Endothelial cell of umbilical vein (primary cell): ENCODE data around the gene PPFIBP2. TPM values are rescaled to one million over a fixed set of nuclear protein-coding genes. Genes with fewer than 3 reads are reported as not detected.

ENCODE experiments used
- BruUV-seq: library from RNA; stranded (reverse); fragments of 400-500 nt; replicated peaks from 2 replicates; lab custom pipeline; 2021; lab: Mats Ljungman, UMichigan
- CTCF ChIA-PET: fragments of 300-600, 350-600 bp; sonication (Branson Sonifier 250); formaldehyde crosslinking; loops from one replicate; lab custom pipeline; 2021; ENCODE audit warnings: antibody characterized with exemption, inconsistent platforms; lab: Charles Lee
- POLR2A ChIA-PET: fragments of 300-600, 350-600 bp; sonication (Branson Sonifier 250); formaldehyde crosslinking; loops from one replicate; lab custom pipeline; 2021; ENCODE audit warnings: antibody characterized with exemption, inconsistent platforms; lab: Charles Lee
- DNase-seq: peaks from one replicate; pipeline ENCODE4 v3.0.0-alpha.2; 2011; ENCODE audit warnings: low read depth, low spot score
- FAIRE-seq: peaks from 2 replicates; lab custom pipeline; 2011; peaks lifted over from hg19 to GRCh38; lab: Jason Lieb, UNC
- H2AFZ ChIP-seq: 2 replicates; pipeline ENCODE4 v1.6.0; 2012; ENCODE audit warnings: low read depth, low read length, control low read depth, inconsistent platforms
- H3K27ac ChIP-seq: 2 replicates; pipeline ENCODE4 v1.5.1; 2011; ENCODE audit warnings: low read depth, mild to moderate bottlenecking, control low read depth, low read length, moderate library complexity; ENCODE audit not compliant: insufficient read depth
- H3K27me3 ChIP-seq, 2 experiments: 2 replicates each; pipeline versions ENCODE4 v1.6.0 to v1.6.1; 2011; ENCODE audit warnings: low read length in 2 of 2, mixed read lengths in 1 of 2; ENCODE audit not compliant: control insufficient read depth in 2 of 2, insufficient read depth in 2 of 2
- H3K36me3 ChIP-seq, 2 experiments: 2 replicates in 1 of 2; 3 replicates in 1 of 2; pipeline ENCODE4 v1.5.1; 2011; ENCODE audit warnings: low read length in 2 of 2, mild to moderate bottlenecking in 1 of 2, moderate library complexity in 1 of 2; ENCODE audit not compliant: control insufficient read depth in 2 of 2, insufficient read depth in 2 of 2; ENCODE audit errors: extremely low read depth in 1 of 2
- H3K4me1 ChIP-seq: 3 replicates; pipeline ENCODE4 v1.5.1; 2011; ENCODE audit warnings: mild to moderate bottlenecking, low read length; ENCODE audit not compliant: control insufficient read depth, insufficient read depth; ENCODE audit errors: extremely low read depth
- H3K4me2 ChIP-seq: 2 replicates; pipeline ENCODE4 v1.6.1; 2011; ENCODE audit warnings: low read length, control low read depth, mixed read lengths; ENCODE audit not compliant: insufficient read depth
- H3K4me3 ChIP-seq, 3 experiments: fragments of 200-600 bp in 1 of 3; sonication (generic), shearing (Covaris generic) in 1 of 3; replicated peaks in 1 of 3; 2 replicates each; pipeline ENCODE4 v1.5.1; 2011 to 2016; ENCODE audit warnings: control low read depth in 3 of 3, low read length in 3 of 3, mild to moderate bottlenecking in 2 of 3, inconsistent platforms in 1 of 3, low read depth in 1 of 3, moderate library complexity in 1 of 3; ENCODE audit not compliant: insufficient read depth in 1 of 3
- H3K79me2 ChIP-seq: 2 replicates; pipeline ENCODE4 v1.6.0; 2012; ENCODE audit warnings: low read length, inconsistent platforms; ENCODE audit not compliant: control insufficient read depth, insufficient read depth
- H3K9ac ChIP-seq: replicated peaks from 2 replicates; pipeline ENCODE3; 2011; ENCODE audit warnings: low read length, control low read depth; ENCODE audit not compliant: insufficient read depth; ENCODE audit errors: extremely low read depth
- H3K9me1 ChIP-seq: replicated peaks from 3 replicates; pipeline ENCODE4 v1.6.0; 2011; ENCODE audit warnings: mild to moderate bottlenecking, low read length; ENCODE audit not compliant: control insufficient read depth, insufficient read depth; ENCODE audit errors: extremely low read depth
- H3K9me3 ChIP-seq: replicated peaks from 2 replicates; pipeline ENCODE4 v1.5.1; 2012; ENCODE audit warnings: low read length, inconsistent platforms; ENCODE audit not compliant: control insufficient read depth, insufficient read depth
- H4K20me1 ChIP-seq: replicated peaks from 2 replicates; pipeline ENCODE3; 2011; ENCODE audit warnings: mild to moderate bottlenecking, low read length; ENCODE audit not compliant: control insufficient read depth, insufficient read depth; ENCODE audit errors: extremely low read depth
- CTCF ChIP-seq, 2 donors: IDR thresholded peaks; 1 replicate in 1 of 2; 2 replicates in 1 of 2; pipeline ENCODE4 v1.5.1; 2011; ENCODE audit warnings: low read length in 2 of 2, mild to moderate bottlenecking in 2 of 2, moderate library complexity in 2 of 2, control low read depth in 1 of 2, inconsistent platforms in 1 of 2, low read depth in 1 of 2; ENCODE audit not compliant: insufficient read depth in 1 of 2; ENCODE audit errors: extremely low read depth in 1 of 2
- EZH2 ChIP-seq: IDR thresholded peaks from 2 replicates; pipeline ENCODE4 v1.6.1; 2012; ENCODE audit warnings: borderline replicate concordance, low read depth, mild to moderate bottlenecking, moderate library complexity, low read length, inconsistent platforms; ENCODE audit not compliant: severe bottlenecking
- FOS ChIP-seq: IDR thresholded peaks from 2 replicates; pipeline ENCODE4 v1.6.1; 2011; ENCODE audit warnings: mild to moderate bottlenecking, low read length, moderate library complexity, borderline replicate concordance; ENCODE audit not compliant: insufficient read depth
- GATA2 ChIP-seq: IDR thresholded peaks from 2 replicates; pipeline ENCODE4 v1.7.0; 2011; ENCODE audit warnings: low read depth, mild to moderate bottlenecking, moderate library complexity, mixed read lengths, low read length; ENCODE audit not compliant: insufficient read length, insufficient read depth
- JUN ChIP-seq: IDR thresholded peaks from 2 replicates; pipeline ENCODE4 v1.6.1; 2011; ENCODE audit warnings: borderline replicate concordance, low read depth; ENCODE audit not compliant: insufficient read length, insufficient read depth
- MAX ChIP-seq: IDR thresholded peaks from 2 replicates; pipeline ENCODE4 v1.6.1; 2011; ENCODE audit not compliant: insufficient read depth, insufficient read length
- MYC ChIP-seq: IDR thresholded peaks from one replicate; pipeline ENCODE4 v1.6.1; 2011; ENCODE audit warnings: mild to moderate bottlenecking, low read depth, low read length
- POLR2A ChIP-seq: IDR thresholded peaks from 2 replicates; pipeline ENCODE4 v1.6.1; 2012; ENCODE audit warnings: low read depth, mild to moderate bottlenecking, control low read depth, low read length
- POLR2AphosphoS5 ChIP-seq: IDR thresholded peaks from 2 replicates; pipeline ENCODE4 v1.6.1; 2012; ENCODE audit warnings: low read depth, mild to moderate bottlenecking, control low read depth, low read length, moderate library complexity; ENCODE audit not compliant: insufficient read depth
- dilution Hi-C: fragments of 300-500 bp; cut with MboI; formaldehyde crosslinking; loops from one replicate; pipeline ENCODE4 v1.15.0; 2019; ENCODE audit warnings: low sequenced_read_pairs; ENCODE audit not compliant: extremely low pct_ligation_motif_present
- intact Hi-C: fragments of 100-400 bp; cut with micrococcal nuclease; formaldehyde crosslinking; loops from one replicate; pipeline ENCODE4 v1.10.0; 2022
- polyA plus RNA-seq, 4 experiments: library from polyadenylated mRNA; depleted of rRNA in 3 of 4; stranded (reverse) in 3 of 4; unstranded in 1 of 4; fragments of >200 nt; gene quantifications; 2 replicates each; pipeline versions ENCODE4 v1.2.1 to v1.2.3, GENCODE V29; 2011 to 2012; ENCODE audit warnings: missing spikeins in 1 of 4
- total RNA-seq: library from RNA; stranded (reverse); gene quantifications from 2 replicates; pipeline ENCODE4 v1.2.3, GENCODE V29; 2021

The PPFIBP2 gene
- total and polyA plus RNA-seq, 2 donors (not counting 3 experiments of a cell fraction or from before 2014, with no cell fraction given) = 1.3 to 4.0 TPM

GRCh38 chr11:7651700-7652099 lies 137.9 kb downstream of the PPFIBP2 start:
- H3K27ac ChIP-seq = no peak overlapping the region
- H3K4me1 ChIP-seq = no peaks in the 10 kb centered on the region
- H2AFZ ChIP-seq = no peak overlapping the region
- no peak overlapping the region for H3K4me3 ChIP-seq
- no peak overlapping the region for H3K9ac ChIP-seq
- POLR2A ChIA-PET = no interaction called here
- dilution Hi-C loops = no loop called here
- TF ChIP-seq CTCF (IDR thresholded peaks at IDR 0.05; ENCODE audit: extremely low read depth in 1 of 2, insufficient read depth in 1 of 2, low read depth in 1 of 2, low read length in 2 of 2) (no peak), FOS (no peak), GATA2 (no peak), POLR2A (no peak), MAX (no peak), JUN (no peak), POLR2AphosphoS5 (no peak), MYC (no peak), EZH2 (no peak)
- H3K9me1 ChIP-seq = no peaks in the 10 kb centered on the region
- H3K79me2 ChIP-seq = no peaks in the 10 kb centered on the region
- H3K9me3 ChIP-seq = no peaks in the 10 kb centered on the region
- DNase-seq (no peak), FAIRE-seq (no peak)
- CTCF ChIA-PET = interaction anchor here (1.2 to 10.0 kb wide), 6 partner anchors 9 to 209 kb away, joined by 4 to 766 read pairs (median 12); no protein-coding TSS in a partner anchor
- intact Hi-C loops = no loop called here
- no peaks in the 10 kb centered on the region for H4K20me1 ChIP-seq
- no peaks in the 10 kb centered on the region for H3K27me3 ChIP-seq
- H3K36me3 ChIP-seq = peaks cover 0 to 3% of the 10 kb centered on the region in 2 experiments
- no TSS peak for BruUV-seq
- H3K4me2 ChIP-seq = no peak overlapping the region
